A549 treated with AZD2906 at 1 μM for 4 hours (cell line): ENCODE measurements around the gene SPP1. TPM values are rescaled to one million over a fixed set of nuclear protein-coding genes. Genes with fewer than 3 reads are reported as not detected.

Experiments
- total RNA-seq: library from RNA; stranded (reverse); fragments of 200-300 nt; extraction: Qiagen RNA extraction; gene quantifications from 5 replicates; pipeline ENCODE4 v1.2.3, GENCODE V29; 2022

Gene SPP1
- 138 to 201 TPM (median 160 TPM) in 5 replicates for total RNA-seq

DNA sequence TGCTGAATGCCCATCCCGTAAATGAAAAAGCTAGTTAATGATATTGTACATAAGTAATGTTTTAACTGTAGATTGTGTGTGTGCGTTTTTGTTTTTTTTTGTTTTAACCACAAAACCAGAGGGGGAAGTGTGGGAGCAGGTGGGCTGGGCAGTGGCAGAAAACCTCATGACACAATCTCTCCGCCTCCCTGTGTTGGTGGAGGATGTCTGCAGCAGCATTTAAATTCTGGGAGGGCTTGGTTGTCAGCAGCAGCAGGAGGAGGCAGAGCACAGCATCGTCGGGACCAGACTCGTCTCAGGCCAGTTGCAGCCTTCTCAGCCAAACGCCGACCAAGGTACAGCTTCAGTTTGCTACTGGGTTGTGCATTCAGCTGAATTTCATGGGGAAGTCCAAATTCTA is at the start of gene SPP1:
TSS of gene SPP1 (plus strand) at position 249 of the 400 bp plus-strand sequence. CDS start 1,182 bp downstream, outside the sequence.

DNA sequence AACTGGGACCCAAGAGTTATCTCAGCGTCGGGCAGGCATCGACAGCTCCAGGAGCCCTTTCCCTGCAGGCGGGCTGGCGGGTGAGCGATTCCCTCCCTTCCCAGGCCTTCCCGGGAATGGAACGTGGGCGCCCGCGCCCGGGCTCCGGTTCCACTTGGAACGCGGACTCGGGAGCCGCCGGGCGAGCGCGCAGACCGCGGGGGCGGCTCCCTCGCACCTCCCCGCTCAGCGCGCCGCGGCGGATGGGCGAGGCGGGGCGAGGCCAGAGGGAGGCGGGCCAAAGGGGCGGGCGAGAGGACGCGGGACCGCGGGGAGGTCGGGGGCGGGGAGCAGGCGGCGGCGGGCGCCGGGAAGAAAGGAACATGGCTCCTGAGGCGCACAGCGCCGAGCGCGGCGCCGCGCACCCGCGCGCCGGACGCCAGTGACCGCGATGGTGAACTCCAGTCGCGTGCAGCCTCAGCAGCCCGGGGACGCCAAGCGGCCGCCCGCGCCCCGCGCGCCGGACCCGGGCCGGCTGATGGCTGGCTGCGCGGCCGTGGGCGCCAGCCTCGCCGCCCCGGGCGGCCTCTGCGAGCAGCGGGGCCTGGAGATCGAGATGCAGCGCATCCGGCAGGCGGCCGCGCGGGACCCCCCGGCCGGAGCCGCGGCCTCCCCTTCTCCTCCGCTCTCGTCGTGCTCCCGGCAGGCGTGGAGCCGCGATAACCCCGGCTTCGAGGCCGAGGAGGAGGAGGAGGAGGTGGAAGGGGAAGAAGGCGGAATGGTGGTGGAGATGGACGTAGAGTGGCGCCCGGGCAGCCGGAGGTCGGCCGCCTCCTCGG is 32.0 kb downstream of the SPP1 start, which contains the start of gene PKD2:
TSS of gene PKD2 (plus strand) at position 332 of the 818 bp plus-strand sequence. CDS start at position 431, 99 bp downstream.

Other genes starting within 250 kb of the SPP1 start
- gene IBSP, start 176.2 kb upstream of the SPP1 start, total RNA-seq: not detected in 5 replicates
- not detected in 5 replicates for gene MEPE, start 142.7 kb upstream of the SPP1 start, total RNA-seq
- 14.2 to 27.0 TPM (median 18.9 TPM) in 5 replicates for gene PKD2, start 31.9 kb downstream of the SPP1 start, total RNA-seq
- gene ABCG2, start 182.9 kb downstream of the SPP1 start, total RNA-seq: 14.1 to 18.6 TPM (median 15.9 TPM) in 5 replicates